ENCODE data around the gene IPO7.

GRCh38 chr11:9344061-9344680, 40.3 kb upstream of the IPO7 start:
- TF ChIP-seq CTCF (conservative IDR thresholded peaks at IDR 0.05) (no peak), ZFX (IDR thresholded peaks at IDR 0.05) (no peak)
